Epithelial cell of esophagus (primary cell): Measurements from ENCODE around the gene CCNC.

Experiments
- DNase-seq: peaks from one replicate; pipeline ENCODE4 v3.0.0; 2010; ENCODE audit warnings: low read depth
- H3K4me3 ChIP-seq: 2 replicates; pipeline ENCODE4 v1.5.1; 2011; ENCODE audit warnings: mild to moderate bottlenecking, low read length, control low read depth
- TF ChIP-seq, protein P1 (sequence below): IDR thresholded peaks from 2 replicates; pipeline ENCODE4 v1.5.1; 2011; ENCODE audit warnings: low read depth, mild to moderate bottlenecking, low read length, control low read depth, inconsistent platforms; ENCODE audit not compliant: insufficient read depth; ENCODE audit errors: missing control alignments

CCNC gene

DNA sequence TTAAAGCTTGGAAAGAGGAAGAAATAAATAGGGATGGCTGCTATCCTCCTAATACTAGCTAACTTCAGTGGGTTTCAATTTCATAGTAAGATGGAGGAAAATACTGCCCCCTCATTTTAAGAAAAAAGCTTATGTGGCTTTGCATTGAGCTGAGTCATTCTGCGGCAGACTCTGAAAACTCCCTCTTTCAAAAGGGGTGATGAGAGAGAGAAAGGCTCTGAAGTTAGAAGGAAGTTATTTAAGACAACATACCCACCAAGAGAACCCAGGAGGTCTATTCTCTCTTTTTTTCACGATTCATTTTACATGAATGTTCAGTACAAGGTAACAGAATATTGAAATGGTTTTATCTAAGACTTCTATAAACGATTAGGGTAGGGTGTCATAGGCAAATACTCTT lies 42.7 kb upstream of the CCNC start:
- no peak for DNase-seq
- TF ChIP-seq, protein P1, sequence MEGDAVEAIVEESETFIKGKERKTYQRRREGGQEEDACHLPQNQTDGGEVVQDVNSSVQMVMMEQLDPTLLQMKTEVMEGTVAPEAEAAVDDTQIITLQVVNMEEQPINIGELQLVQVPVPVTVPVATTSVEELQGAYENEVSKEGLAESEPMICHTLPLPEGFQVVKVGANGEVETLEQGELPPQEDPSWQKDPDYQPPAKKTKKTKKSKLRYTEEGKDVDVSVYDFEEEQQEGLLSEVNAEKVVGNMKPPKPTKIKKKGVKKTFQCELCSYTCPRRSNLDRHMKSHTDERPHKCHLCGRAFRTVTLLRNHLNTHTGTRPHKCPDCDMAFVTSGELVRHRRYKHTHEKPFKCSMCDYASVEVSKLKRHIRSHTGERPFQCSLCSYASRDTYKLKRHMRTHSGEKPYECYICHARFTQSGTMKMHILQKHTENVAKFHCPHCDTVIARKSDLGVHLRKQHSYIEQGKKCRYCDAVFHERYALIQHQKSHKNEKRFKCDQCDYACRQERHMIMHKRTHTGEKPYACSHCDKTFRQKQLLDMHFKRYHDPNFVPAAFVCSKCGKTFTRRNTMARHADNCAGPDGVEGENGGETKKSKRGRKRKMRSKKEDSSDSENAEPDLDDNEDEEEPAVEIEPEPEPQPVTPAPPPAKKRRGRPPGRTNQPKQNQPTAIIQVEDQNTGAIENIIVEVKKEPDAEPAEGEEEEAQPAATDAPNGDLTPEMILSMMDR: no peak
- no peak overlapping the region for H3K4me3 ChIP-seq

DNA sequence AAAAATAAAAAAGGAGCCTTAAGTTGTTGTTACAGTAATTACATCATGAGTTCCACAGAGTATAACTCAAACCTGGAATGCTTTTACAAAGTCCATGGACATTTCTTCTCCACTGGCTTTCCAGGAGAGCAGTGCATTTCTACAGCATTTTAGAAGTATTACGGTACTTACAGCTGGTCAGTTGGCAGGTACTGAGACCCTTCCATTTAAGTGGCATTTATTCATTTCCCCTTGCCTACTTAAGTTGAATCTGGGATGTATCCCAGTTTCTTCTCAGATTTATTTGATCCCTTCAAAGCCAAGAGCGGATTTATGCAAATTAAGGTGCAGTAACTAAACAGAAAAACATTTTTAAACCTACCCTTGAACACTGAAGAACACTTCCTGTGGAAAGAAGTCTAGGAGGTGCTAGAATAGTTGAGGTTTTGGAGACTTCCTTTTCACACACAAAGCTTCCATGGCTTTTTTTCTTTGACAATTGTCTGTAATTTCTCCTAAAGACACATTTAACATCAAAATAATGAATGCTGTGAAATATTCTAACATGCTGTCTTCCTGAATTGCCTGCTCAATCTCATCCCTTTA lies 41.5 kb upstream of the CCNC start:
- TF ChIP-seq, protein P1: no peak
- no peak overlapping the region for H3K4me3 ChIP-seq
- no peak for DNase-seq

DNA sequence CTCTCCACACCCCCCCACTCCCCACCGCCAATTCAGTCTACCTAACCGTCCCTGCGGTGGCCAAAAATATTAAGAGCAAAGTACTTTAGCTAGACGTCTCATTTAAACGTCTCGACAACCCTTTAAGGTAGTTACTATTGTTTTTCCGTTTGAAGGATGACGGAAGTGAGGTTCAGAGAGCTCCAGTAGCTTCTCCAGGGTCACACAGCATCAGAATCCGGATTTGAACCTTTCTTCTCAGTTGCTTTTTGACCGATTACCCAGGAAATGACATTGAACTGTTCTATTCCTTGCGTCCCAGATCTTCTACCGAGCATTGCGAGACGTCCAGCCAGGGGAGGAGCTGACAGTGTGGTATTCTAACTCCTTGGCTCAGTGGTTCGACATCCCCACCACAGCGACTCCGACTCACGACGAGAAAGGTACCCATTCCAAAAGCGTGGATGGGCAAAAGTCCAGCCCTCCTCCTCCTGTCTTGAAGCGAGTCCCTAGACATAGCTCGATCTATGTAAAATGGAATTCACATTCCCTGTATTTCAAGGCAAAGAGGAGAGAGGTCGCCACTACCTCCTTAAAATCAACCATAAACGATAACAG lies 40.5 kb upstream of the CCNC start:
- TF ChIP-seq, protein P1: no peak
- no peak overlapping the region for H3K4me3 ChIP-seq
- DNase-seq: no peak

DNA sequence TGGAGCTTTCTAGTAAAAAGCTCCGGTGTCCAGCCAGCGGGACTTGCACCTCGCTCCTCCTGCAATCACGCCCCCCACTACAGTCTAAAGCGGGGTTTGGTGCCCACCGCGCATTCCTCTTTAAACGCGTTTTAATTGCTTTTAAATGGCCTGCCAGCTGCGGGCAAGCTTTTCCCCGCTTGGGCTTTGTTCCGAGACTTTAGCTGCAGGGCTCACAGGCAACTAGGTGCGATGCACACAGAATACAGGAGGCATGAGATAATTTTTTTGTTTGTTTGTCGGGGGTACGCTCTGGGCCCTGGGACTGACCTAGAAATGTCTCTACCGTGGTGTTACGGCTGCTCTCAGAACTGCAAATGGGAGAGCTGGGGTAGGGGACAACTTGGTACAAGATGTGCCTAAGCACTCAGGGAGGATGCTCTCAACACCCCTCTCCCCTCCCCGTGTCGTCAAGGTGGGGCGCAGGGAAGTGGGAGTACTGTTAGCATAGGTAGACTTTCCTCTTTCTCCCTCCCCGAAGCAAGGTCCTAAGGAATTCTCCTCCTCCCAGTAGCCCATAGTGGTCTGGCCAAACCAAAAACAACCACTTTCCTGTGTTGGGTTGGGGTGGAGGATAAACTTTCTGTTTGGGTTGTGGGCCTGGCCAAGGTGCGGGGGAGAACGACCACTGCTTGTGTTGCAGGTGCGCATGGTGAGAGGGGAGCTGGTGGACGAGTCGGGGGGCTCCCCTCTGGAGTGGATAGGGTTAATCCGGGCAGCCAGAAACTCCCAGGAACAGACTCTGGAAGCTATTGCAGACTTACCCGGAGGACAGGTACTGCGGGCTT lies 39.8 kb upstream of the CCNC start:
- TF ChIP-seq, protein P1: no peak
- no peak overlapping the region for H3K4me3 ChIP-seq
- no peak for DNase-seq

DNA sequence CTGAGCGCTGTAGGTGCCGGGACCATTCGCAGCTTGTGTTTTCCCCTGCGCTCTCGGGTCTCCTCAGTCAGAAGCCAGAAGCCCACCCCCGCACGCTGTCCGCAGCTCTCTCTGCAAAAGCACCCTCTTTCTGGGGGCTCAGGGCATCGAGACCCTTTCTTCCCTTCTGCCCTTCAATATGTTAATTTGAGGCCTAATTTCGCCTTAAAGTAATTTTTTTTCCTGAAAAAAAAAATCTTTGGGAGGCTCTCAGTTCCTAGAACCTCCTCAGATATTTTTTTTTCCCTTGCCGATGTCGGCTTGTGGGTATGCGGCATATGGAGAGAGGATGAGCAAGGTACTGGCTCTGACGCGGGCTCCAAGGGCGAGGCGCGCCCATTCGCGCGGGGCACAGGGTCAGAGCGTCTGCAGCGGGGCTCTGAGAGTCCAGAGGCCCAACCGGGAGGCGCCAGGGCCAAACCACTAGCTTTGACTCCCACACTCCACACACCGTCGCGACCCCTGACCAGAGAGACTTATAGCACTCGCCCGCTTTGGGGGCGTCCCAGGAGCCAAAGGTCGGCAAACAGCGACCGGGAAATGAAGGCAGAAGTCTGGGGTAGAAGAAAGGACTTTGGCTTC lies 39.1 kb upstream of the CCNC start:
- TF ChIP-seq, protein P1: no peak
- no peak for DNase-seq
- no peak overlapping the region for H3K4me3 ChIP-seq

DNA sequence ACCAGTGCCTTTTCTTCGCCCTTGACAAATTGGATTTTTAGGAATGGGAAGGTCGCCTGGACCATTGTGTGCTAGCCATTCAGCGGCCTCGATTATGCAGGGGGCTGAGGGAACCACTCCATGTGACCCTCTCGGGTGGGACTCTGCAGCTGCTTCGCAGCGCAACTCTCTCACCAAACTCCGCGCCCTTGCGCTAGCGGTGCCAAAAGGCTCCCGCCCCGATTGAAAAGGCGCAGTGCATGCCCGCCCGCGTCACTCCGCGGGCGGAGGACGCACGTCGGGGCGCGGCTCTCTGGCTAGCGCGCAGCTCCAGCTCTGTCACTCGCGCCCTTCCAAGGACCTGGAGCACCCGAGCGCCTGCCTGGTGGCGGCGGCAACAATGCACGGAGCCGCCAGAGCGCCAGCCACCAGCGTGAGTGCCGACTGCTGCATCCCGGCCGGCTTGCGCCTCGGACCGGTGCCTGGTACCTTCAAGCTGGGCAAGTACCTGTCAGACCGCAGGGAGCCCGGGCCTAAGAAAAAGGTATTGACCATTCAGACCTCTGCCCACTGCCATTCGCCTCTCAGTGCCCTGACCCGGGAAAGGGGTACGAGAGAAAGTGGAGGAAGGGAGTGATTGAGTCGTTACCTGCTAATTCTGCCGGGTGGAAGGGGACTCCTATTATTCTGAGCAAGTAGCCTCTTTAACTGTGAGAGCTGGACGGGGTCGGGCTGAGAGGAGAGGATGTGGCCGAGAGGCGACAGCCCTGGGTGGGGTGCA lies 38.4 kb upstream of the CCNC start, which contains the start of gene PRDM13:
PRDM13 (plus strand) TSS at position 178 of the 760 bp plus-strand sequence; CDS start at position 380, 202 bp downstream.
- DNase-seq: no peak
- TF ChIP-seq, protein P1: no peak
- no peak within 1 kb of the TSS for H3K4me3 ChIP-seq
